HCT116 (cell line): ENCODE results near the gene CCDC80.

Source experiments
- CTCF ChIP-seq, 3 experiments: fragments of 200-600 bp in 1 of 3; sonication (generic) in 1 of 3; IDR thresholded peaks in 2 of 3; conservative IDR thresholded peaks in 1 of 3; 2 replicates each; pipeline ENCODE4 v1.5.1; 2012 to 2017; ENCODE audit warnings: low read depth in 2 of 3, low read length in 2 of 3, antibody characterized with exemption in 1 of 3, borderline replicate concordance in 1 of 3, control low read depth in 1 of 3, mild to moderate bottlenecking in 1 of 3, mixed read lengths in 1 of 3, mixed run types in 1 of 3, moderate library complexity in 1 of 3; ENCODE audit not compliant: insufficient read depth in 1 of 3
- EZH2 ChIP-seq: fragments of 200-600 bp; sonication (generic); IDR thresholded peaks from 2 replicates; pipeline ENCODE4 v1.6.1; 2017; ENCODE audit warnings: antibody characterized with exemption, mixed run types
- MAX ChIP-seq: IDR thresholded peaks from 2 replicates; pipeline ENCODE4 v1.6.1; 2012
- POLR2A ChIP-seq: IDR thresholded peaks from 2 replicates; pipeline ENCODE4 v1.7.0; 2011; ENCODE audit warnings: borderline replicate concordance; ENCODE audit not compliant: insufficient read depth, insufficient read length; ENCODE audit errors: extremely low read depth
- RAD21 ChIP-seq: IDR thresholded peaks from 2 replicates; pipeline ENCODE4 v1.6.1; 2012; ENCODE audit warnings: low read depth, mild to moderate bottlenecking

DNA sequence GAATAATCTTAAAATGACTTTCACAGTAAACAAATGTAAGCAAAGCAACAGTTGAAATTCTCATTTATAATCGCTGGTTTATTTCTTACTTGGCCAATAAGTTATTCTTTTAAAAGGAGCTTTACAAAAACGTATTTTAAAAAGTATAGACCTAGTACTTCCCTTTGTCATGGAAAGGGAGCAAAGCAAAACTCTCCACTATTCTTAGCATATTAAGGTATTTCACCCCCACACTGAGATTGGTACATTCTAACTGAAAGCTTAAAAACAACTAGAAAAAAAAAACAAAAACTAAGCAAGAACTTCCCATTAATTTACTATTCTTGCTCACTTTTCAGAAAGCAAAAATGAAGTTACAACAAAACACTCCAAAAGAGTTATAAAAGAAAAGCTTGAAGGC, 80.6 kb downstream of the CCDC80 start:
- TF ChIP-seq POLR2A (no peak), EZH2 (no peak), CTCF (IDR thresholded peaks at IDR 0.05 in 2 of 3, conservative IDR thresholded peaks at IDR 0.05 in 1 of 3; ENCODE audit: borderline replicate concordance in 1 of 3, insufficient read depth in 1 of 3, low read depth in 2 of 3, low read length in 2 of 3) (no peak), MAX (no peak), RAD21 (no peak)
